Measurements from ENCODE around the gene ADK. TPM values are rescaled to one million over a fixed set of nuclear protein-coding genes. Genes with fewer than 3 reads are reported as not detected.

Gene ADK
- total and polyA plus RNA-seq, 2 donors from 2014 or later = 33.0 to 38.3 TPM

DNA sequence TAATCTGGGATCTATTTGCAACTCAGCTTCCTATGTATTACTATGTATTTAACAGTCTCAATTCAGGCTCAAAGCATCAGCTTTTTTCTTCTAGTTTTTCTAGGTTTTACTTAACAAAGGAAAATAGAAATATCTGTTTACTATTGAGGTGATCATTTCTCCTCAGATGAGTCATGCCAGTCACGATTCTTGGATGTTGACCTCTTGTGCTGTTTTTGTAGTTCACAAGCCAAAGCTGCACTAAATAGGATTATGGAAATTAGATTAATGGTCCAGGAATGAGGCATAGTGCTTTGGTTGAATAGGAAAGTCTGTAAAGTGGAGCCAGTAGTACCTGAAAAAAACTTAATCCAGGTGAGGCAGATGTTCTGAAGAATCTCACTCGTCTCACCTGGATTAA lies 477.1 kb downstream of the ADK start:
- Histone ChIP-seq H3K4me3 (ENCODE audit: low read length in 3 of 3) (no peak overlapping the region), H3K9ac (ENCODE audit: low read length in 3 of 3) (no peak overlapping the region), H3K27me3 (ENCODE audit: control insufficient read depth, insufficient read depth, low read length) (no peaks in the 10 kb centered on the region), H3K36me3 (ENCODE audit: control insufficient read depth in 2 of 3, insufficient read depth in 3 of 3, low read length in 3 of 3) (no peaks in the 10 kb centered on the region), H3K27ac (ENCODE audit: low read depth in 2 of 2, low read length in 2 of 2) (no peak overlapping the region), H3K9me3 (ENCODE audit: control insufficient read depth in 2 of 3, insufficient read depth in 1 of 3, low read length in 3 of 3) (no peaks in the 10 kb centered on the region), H3K4me1 (ENCODE audit: control insufficient read depth in 2 of 3, insufficient read depth in 2 of 3, low read depth in 1 of 3, low read length in 3 of 3) (no peaks in the 10 kb centered on the region)
- TF ChIP-seq, protein P1, sequence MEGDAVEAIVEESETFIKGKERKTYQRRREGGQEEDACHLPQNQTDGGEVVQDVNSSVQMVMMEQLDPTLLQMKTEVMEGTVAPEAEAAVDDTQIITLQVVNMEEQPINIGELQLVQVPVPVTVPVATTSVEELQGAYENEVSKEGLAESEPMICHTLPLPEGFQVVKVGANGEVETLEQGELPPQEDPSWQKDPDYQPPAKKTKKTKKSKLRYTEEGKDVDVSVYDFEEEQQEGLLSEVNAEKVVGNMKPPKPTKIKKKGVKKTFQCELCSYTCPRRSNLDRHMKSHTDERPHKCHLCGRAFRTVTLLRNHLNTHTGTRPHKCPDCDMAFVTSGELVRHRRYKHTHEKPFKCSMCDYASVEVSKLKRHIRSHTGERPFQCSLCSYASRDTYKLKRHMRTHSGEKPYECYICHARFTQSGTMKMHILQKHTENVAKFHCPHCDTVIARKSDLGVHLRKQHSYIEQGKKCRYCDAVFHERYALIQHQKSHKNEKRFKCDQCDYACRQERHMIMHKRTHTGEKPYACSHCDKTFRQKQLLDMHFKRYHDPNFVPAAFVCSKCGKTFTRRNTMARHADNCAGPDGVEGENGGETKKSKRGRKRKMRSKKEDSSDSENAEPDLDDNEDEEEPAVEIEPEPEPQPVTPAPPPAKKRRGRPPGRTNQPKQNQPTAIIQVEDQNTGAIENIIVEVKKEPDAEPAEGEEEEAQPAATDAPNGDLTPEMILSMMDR (IDR thresholded peaks at IDR 0.05; ENCODE audit: borderline replicate concordance, extremely low read depth, insufficient read depth) = no peak
- FAIRE-seq = no peak
- intact Hi-C loops (cut with DNase I) = no loop called here
- DNase-seq = no peak

DNA sequence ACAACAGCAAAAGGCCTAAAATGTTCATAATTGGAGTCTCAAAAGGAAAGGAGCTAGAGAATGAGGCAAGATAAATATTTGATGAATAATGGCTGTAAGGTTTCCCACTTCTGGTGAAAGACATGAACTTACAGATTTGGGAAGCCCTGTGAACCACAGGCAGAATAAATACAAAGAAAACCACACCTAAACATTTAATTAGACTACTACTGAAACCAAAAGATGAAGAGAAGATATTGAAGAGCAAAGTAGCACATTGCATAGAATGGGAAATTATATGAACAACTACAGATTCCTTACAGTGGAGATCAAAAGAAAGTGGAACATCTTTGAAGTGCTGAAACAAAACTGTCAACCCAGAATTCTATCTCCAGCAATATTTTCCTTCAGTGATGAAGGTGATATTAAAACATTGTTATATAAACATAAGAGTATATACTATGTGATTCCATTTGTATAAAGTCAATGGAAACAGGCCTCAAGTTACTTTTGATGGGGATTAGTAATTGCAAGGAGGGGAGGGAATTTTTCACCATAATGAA lies 484.0 kb downstream of the ADK start:
- no peaks in the 10 kb centered on the region for H3K36me3 ChIP-seq (ENCODE audit: control insufficient read depth in 2 of 3, insufficient read depth in 3 of 3, low read length in 3 of 3)
- TF ChIP-seq, protein P1 (IDR thresholded peaks at IDR 0.05; ENCODE audit: borderline replicate concordance, extremely low read depth, insufficient read depth) = no peak
- H3K27me3 ChIP-seq (ENCODE audit: control insufficient read depth, insufficient read depth, low read length) = no peaks in the 10 kb centered on the region
- no peak overlapping the region for H3K9ac ChIP-seq (ENCODE audit: low read length in 3 of 3)
- H3K27ac ChIP-seq (ENCODE audit: low read depth in 2 of 2, low read length in 2 of 2) = no peak overlapping the region
- FAIRE-seq (no peak), DNase-seq (no peak)
- intact Hi-C loops (cut with DNase I) = no loop called here
- no peak overlapping the region for H3K4me3 ChIP-seq (ENCODE audit: low read length in 3 of 3)
- H3K9me3 ChIP-seq (ENCODE audit: control insufficient read depth in 2 of 3, insufficient read depth in 1 of 3, low read length in 3 of 3) = peaks cover 0 to 7% (median 3%) of the 10 kb centered on the region in 3 donors
- H3K4me1 ChIP-seq (ENCODE audit: control insufficient read depth in 2 of 3, insufficient read depth in 2 of 3, low read depth in 1 of 3, low read length in 3 of 3) = no peaks in the 10 kb centered on the region

DNA sequence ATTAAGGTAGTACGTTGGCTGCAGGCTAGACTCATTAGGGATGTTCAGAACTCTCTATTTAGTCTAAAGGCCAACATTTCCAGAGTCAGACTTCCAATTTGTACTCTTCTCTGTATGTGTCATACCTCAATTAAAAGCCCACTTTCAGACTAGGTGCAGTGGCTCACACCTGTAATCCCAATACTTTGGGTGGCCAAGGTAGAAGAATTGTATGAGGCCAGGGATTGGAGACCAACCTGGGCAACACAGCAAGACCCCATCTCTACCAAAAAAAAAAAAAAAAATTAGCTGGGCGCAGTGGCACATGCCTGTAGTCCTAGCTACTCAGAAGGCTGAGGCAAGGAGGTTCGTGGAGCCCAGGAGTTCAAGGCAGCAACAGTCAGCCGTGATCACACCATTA lies 484.6 kb downstream of the ADK start:
- FAIRE-seq = no peak
- H3K9me3 ChIP-seq (ENCODE audit: control insufficient read depth in 2 of 3, insufficient read depth in 1 of 3, low read length in 3 of 3) = peaks cover 0 to 7% (median 3%) of the 10 kb centered on the region in 3 donors
- TF ChIP-seq, protein P1 (IDR thresholded peaks at IDR 0.05; ENCODE audit: borderline replicate concordance, extremely low read depth, insufficient read depth) = no peak
- H3K4me3 ChIP-seq (ENCODE audit: low read length in 3 of 3) = no peak overlapping the region
- no peak overlapping the region for H3K9ac ChIP-seq (ENCODE audit: low read length in 3 of 3)
- H3K27ac ChIP-seq (ENCODE audit: low read depth in 2 of 2, low read length in 2 of 2) = no peak overlapping the region
- H3K36me3 ChIP-seq (ENCODE audit: control insufficient read depth in 2 of 3, insufficient read depth in 3 of 3, low read length in 3 of 3) = no peaks in the 10 kb centered on the region
- H3K4me1 ChIP-seq (ENCODE audit: control insufficient read depth in 2 of 3, insufficient read depth in 2 of 3, low read depth in 1 of 3, low read length in 3 of 3) = no peaks in the 10 kb centered on the region
- no peak for DNase-seq
- H3K27me3 ChIP-seq (ENCODE audit: control insufficient read depth, insufficient read depth, low read length) = no peaks in the 10 kb centered on the region
- intact Hi-C loops (cut with DNase I) = no loop called here

DNA sequence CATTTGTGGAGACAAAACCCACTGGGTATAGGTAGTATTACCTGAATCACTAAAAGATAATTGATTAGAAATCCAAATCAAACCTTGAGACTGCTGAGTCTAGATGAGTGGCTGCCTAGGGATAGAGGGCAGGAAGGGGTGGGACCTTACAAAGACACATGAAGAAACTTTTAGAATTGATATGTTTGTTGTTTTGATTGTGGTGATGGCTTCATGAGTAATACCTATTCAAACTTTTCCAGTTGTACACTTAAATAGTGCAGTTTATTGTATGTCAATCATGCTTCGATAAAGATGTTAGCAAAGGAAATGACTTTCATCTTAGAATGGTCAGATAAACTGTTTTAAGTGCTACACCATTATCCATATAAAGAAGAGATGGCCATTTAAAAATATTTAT lies 486.7 kb downstream of the ADK start:
- TF ChIP-seq, protein P1 (IDR thresholded peaks at IDR 0.05; ENCODE audit: borderline replicate concordance, extremely low read depth, insufficient read depth) = no peak
- Histone ChIP-seq H3K9me3 (ENCODE audit: control insufficient read depth in 2 of 3, insufficient read depth in 1 of 3, low read length in 3 of 3) (peaks cover 0 to 7% (median 3%) of the 10 kb centered on the region in 3 donors), H3K4me1 (ENCODE audit: control insufficient read depth in 2 of 3, insufficient read depth in 2 of 3, low read depth in 1 of 3, low read length in 3 of 3) (no peaks in the 10 kb centered on the region), H3K27me3 (ENCODE audit: control insufficient read depth, insufficient read depth, low read length) (no peaks in the 10 kb centered on the region), H3K4me3 (ENCODE audit: low read length in 3 of 3) (no peak overlapping the region), H3K27ac (ENCODE audit: low read depth in 2 of 2, low read length in 2 of 2) (no peak overlapping the region), H3K36me3 (ENCODE audit: control insufficient read depth in 2 of 3, insufficient read depth in 3 of 3, low read length in 3 of 3) (no peaks in the 10 kb centered on the region), H3K9ac (ENCODE audit: low read length in 3 of 3) (no peak overlapping the region)
- FAIRE-seq = no peak
- DNase-seq = no peak
- intact Hi-C loops (cut with DNase I) = no loop called here
